NK-92 treated with Interleukin-12 subunit alpha and Interleukin-12 subunit beta, amount 100 ng/mL, for 24 hours (cell line): Measurements from ENCODE around the gene SERTM1.

Experiments used
- DNase-seq: peaks from one replicate; lab custom pipeline; 2025; lab: John Stamatoyannopoulos, UW

SERTM1 gene

DNA sequence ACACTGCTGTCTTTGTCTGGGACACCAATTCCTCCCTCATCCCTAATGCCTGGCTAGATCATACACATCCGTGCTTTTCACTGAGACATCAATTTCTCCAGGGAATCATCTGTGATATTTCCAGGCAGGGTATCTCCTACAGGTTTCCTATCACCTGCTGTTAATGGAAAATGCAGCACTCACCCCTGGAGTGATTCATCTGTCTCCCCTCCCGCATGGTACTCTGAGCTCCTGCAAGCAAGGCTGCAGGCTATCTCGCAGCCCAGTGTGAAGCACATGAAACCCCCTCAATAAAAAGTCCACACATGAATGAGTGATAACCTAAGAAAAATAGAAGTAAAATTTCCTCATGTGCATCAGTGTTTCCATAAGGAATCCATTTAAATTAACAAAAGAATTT is 38.5 kb downstream of the SERTM1 start:
- no peak for DNase-seq

GRCh38 chr13:36712770-36713169 is 39.0 kb downstream of the SERTM1 start:
- no peak for DNase-seq

- no peak for DNase-seq
These were observed 40.1 kb downstream of the SERTM1 start for GRCh38 chr13:36713887-36714286.

GRCh38 chr13:36715841-36716240 is 42.0 kb downstream of the SERTM1 start:
- no peak for DNase-seq

DNA sequence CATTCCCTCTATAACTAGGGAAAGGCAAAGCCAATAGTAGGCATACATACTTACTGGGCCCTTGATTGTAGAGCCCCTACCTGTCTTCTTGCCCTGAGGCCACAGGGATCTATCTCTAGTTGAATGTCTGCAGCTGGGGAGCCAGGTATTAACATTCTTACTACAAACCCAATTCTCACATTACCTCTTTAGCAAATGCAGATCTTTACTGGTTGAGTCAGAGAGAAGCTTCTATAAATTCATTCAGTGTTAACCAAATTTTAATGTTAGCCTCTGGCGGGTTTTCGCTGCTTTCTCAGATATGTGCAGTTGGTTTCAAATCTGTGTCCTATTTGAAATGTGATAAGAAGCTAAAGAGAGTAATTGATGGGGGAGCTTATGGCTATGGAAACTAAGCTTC is 43.2 kb downstream of the SERTM1 start:
- DNase-seq: no peak

- no peak for DNase-seq
These were observed 44.2 kb downstream of the SERTM1 start for GRCh38 chr13:36717966-36718545.

- DNase-seq: no peak
These were observed 44.9 kb downstream of the SERTM1 start for GRCh38 chr13:36718686-36719085.

DNA sequence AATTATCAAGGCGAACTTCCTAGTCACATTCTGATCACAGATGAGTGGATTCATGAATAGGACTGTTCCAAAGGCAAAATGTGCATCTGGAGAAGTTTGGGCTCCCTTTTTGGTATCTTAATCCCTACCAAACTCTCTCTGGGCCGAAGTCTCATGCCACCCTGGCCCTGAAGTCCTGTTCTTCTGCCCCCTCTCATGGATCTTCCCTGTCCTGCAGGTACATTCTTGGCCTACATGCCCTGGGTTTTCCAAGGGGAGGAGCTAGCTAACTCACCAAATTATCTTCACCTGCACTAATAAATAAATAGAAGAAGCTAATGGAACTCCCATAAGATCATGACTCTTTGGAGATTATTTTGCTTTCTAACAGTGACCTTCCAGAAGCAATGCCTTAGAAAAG is 50.3 kb downstream of the SERTM1 start:
- no peak for DNase-seq

GRCh38 chr13:36725936-36726335 is 52.1 kb downstream of the SERTM1 start:
- DNase-seq: no peak

- DNase-seq: no peak
These were observed 54.2 kb downstream of the SERTM1 start for GRCh38 chr13:36728006-36728405.

- DNase-seq: no peak
These were observed 62.4 kb downstream of the SERTM1 start for GRCh38 chr13:36736119-36736726.

- no peak for DNase-seq
These were observed 63.8 kb downstream of the SERTM1 start for GRCh38 chr13:36737524-36738083.

GRCh38 chr13:36745436-36745835 is 71.6 kb downstream of the SERTM1 start:
- no peak for DNase-seq

GRCh38 chr13:36746051-36746450 is 72.2 kb downstream of the SERTM1 start:
- no peak for DNase-seq
